Gastrocnemius medialis (tissue), 4 donors: Measurements from ENCODE around the gene RAD21L1. TPM values are rescaled to one million over a fixed set of nuclear protein-coding genes. Genes with fewer than 3 reads are reported as not detected.
A peak's percentile ranks its signal among the peaks of the same experiment; 100 is the strongest.

Experiments
- ATAC-seq, 2 donors: fragments of 150-250 bp; one replicate each; pipeline ENCODE4 v1.9.1; 2016
- DNase-seq, 2 donors: peaks; one replicate each; pipeline ENCODE4 v3.0.0-alpha.2; 2019
- H3K27ac ChIP-seq, 4 donors: fragments of 200-600 bp; sonication (generic); 1 replicate in 1 of 4; 2 replicates in 3 of 4; pipeline ENCODE4 v1.5.1; 2016 to 2018; ENCODE audit warnings: mild to moderate bottlenecking in 2 of 4, moderate library complexity in 1 of 4
- H3K27me3 ChIP-seq, 3 donors: fragments of 200-600 bp; sonication (generic) in 2 of 3; 1 replicate in 1 of 3; 2 replicates in 2 of 3; pipeline versions ENCODE4 v1.5.1 to v1.6.0; 2016 to 2019; ENCODE audit warnings: mild to moderate bottlenecking in 1 of 3, moderate library complexity in 1 of 3
- H3K36me3 ChIP-seq, 2 donors: fragments of 200-600 bp; sonication (generic) in 1 of 2; one replicate each; pipeline ENCODE4 v1.5.1; 2017 to 2018
- H3K4me1 ChIP-seq, 2 donors: fragments of 200-600 bp; sonication (generic) in 1 of 2; one replicate each; pipeline ENCODE4 v1.5.1; 2016 to 2017; ENCODE audit warnings: mild to moderate bottlenecking in 2 of 2
- H3K4me3 ChIP-seq, 4 donors: fragments of 200-600 bp; sonication (generic) in 3 of 4; 1 replicate in 1 of 4; 2 replicates in 3 of 4; pipeline ENCODE4 v1.5.1; 2016 to 2019; ENCODE audit warnings: mild to moderate bottlenecking in 2 of 4
- H3K9me3 ChIP-seq, 3 donors: fragments of 200-600 bp; sonication (generic) in 2 of 3; 1 replicate in 1 of 3; 2 replicates in 2 of 3; pipeline ENCODE4 v1.5.1; 2016 to 2019
- CTCF ChIP-seq, 5 experiments: fragments of 450-650 bp in 3 of 5; fragments of 200-600 bp in 2 of 5; sonication (generic) in 2 of 5; IDR thresholded peaks in 4 of 5; conservative IDR thresholded peaks in 1 of 5; 1 replicate in 4 of 5; 2 replicates in 1 of 5; pipeline ENCODE4 v1.5.1; 2016 to 2019; ENCODE audit warnings: antibody characterized with exemption in 5 of 5, mild to moderate bottlenecking in 3 of 5, moderate library complexity in 3 of 5
- POLR2A ChIP-seq, 2 donors: fragments of 450-650 bp; IDR thresholded peaks; one replicate each; pipeline ENCODE4 v1.6.1; 2017; ENCODE audit warnings: antibody characterized with exemption in 2 of 2, mild to moderate bottlenecking in 2 of 2, moderate library complexity in 2 of 2
- in situ Hi-C, 4 donors: fragments of 200-750 bp; cut with MboI; loops; one replicate each; pipeline versions ENCODE4 v1.15.0 to v1.8.0; 2017; ENCODE audit warnings: low sequenced_read_pairs in 4 of 4
- intact Hi-C: fragments of 100-400 bp; cut with DNase I; formaldehyde crosslinking; loops from one replicate; pipeline ENCODE4 v1.15.1; 2023; ENCODE audit warnings: low total_unique reads
- total RNA-seq, 4 donors: library from RNA; depleted of rRNA; stranded (reverse); fragments of >200 nt; gene quantifications; one replicate each; pipeline versions ENCODE4 v1.1.0 to v1.2.3, GENCODE V29; 2016

The RAD21L1 gene
- total RNA-seq, 4 donors from 2014 or later = 0.18 TPM; not detected in 3

GRCh38 chr20:1184638-1185315, 41.1 kb upstream of the RAD21L1 start, which contains the start of gene TMEM74B:
Gene TMEM74B (minus strand): TSS chr20:1184981. CDS start chr20:1183801, 1,180 bp downstream.
- H3K27ac ChIP-seq = peak within 1 kb of the TSS in 2 of 4 donors; percentile 54 to 58
- intact Hi-C loops = no loop called here

DNA sequence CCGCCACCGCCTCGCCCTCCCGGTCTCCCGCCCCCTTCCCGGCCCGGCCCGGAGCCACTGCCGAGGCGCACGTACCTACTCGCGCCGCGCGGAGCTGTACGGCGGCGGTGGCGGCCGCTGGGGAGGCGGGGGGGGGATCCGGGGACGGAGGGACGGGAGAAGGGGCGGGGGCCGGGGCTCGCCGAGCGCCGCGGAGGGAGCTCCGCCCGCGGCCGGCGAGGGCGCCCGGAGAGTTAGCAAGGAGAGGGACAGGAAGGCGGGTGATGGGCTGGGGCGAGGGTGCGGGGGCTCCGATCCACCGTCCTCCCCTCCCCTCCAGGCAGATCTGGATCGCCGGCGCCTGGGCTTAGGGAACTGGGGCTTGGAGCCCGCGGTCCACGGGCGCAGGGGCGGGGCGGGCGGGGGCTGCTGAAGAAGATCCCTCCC, 40.5 kb upstream of the RAD21L1 start:
- peak overlapping the region; percentile 50 to 58 (median 56) for H3K4me3 ChIP-seq
- peak; percentile 13 to 19 for ATAC-seq

More at GRCh38 chr20:1184638-1185315, 41.1 kb upstream of the RAD21L1 start, which contains the start of gene TMEM74B:
- in situ Hi-C loops = no loop called here
- no peaks in the 10 kb centered on the region for H3K36me3 ChIP-seq
- ATAC-seq (no peak), DNase-seq (no peak)
- H3K27me3 ChIP-seq = peaks cover 11 to 20% (median 11%) of the 10 kb centered on the region in 3 donors
- H3K9me3 ChIP-seq = no peaks in the 10 kb centered on the region
- H3K4me3 ChIP-seq = peak within 1 kb of the TSS; percentile 50 to 58 (median 56)
- TF ChIP-seq POLR2A (IDR thresholded peaks at IDR 0.05) (no peak), CTCF (IDR thresholded peaks at IDR 0.05 in 4 of 5, conservative IDR thresholded peaks at IDR 0.05 in 1 of 5) (no peak)
- H3K4me1 ChIP-seq = no peaks in the 10 kb centered on the region

DNA sequence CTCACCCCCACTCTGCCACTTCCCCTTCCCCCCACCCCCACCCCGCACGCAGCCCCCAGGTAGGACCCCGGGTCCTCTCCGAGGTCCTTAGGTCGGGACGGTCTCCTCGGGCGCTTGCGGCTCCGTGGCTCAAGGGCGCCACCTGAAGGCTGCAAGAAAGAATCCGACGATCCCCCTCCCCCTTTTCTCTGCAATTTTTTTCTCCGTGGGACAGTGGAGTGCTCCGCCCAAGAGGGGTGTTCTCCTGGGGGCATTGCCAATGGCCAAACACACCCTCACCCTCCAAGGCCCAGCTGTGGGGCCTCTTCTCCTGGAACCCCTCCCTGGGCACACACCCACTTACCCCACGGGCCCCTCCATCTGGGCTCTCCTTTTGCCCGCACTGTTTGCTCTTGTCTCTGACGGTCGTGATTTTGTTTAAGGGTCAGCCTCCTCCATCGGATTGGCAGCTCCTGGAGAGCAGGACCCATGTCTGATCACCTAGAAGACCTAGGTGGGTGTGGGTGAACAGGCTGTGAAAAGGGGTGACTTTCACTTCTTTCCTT, 40.0 kb upstream of the RAD21L1 start:
- intact Hi-C loops (no loop called here), in situ Hi-C loops (no loop called here)
- no peaks in the 10 kb centered on the region for H3K4me1 ChIP-seq
- H3K9me3 ChIP-seq = no peaks in the 10 kb centered on the region
- TF ChIP-seq POLR2A (IDR thresholded peaks at IDR 0.05) = no peak
- peak in 4 of 5 experiments; percentile 15 to 56 (median 40) for TF ChIP-seq CTCF (IDR thresholded peaks at IDR 0.05 in 4 of 5, conservative IDR thresholded peaks at IDR 0.05 in 1 of 5)
- DNase-seq (no peak), ATAC-seq (no peak)
- peaks cover 11 to 20% (median 11%) of the 10 kb centered on the region in 3 donors for H3K27me3 ChIP-seq
- H3K36me3 ChIP-seq = no peaks in the 10 kb centered on the region
- H3K27ac ChIP-seq = peak overlapping the region in 2 of 4 donors; percentile 54 to 58
- H3K4me3 ChIP-seq = peak overlapping the region; percentile 50 to 58 (median 56)

More for the DNA sequence above, 40.5 kb upstream of the RAD21L1 start:
- no peak for DNase-seq
- Histone ChIP-seq H3K4me1 (no peaks in the 10 kb centered on the region), H3K9me3 (no peaks in the 10 kb centered on the region), H3K36me3 (no peaks in the 10 kb centered on the region), H3K27me3 (peaks cover 11 to 20% (median 11%) of the 10 kb centered on the region in 3 donors), H3K27ac (peak overlapping the region in 2 of 4 donors; percentile 53 to 58)
- TF ChIP-seq CTCF (IDR thresholded peaks at IDR 0.05 in 4 of 5, conservative IDR thresholded peaks at IDR 0.05 in 1 of 5) (no peak), POLR2A (IDR thresholded peaks at IDR 0.05) (no peak)
- in situ Hi-C loops (no loop called here), intact Hi-C loops (no loop called here)

DNA sequence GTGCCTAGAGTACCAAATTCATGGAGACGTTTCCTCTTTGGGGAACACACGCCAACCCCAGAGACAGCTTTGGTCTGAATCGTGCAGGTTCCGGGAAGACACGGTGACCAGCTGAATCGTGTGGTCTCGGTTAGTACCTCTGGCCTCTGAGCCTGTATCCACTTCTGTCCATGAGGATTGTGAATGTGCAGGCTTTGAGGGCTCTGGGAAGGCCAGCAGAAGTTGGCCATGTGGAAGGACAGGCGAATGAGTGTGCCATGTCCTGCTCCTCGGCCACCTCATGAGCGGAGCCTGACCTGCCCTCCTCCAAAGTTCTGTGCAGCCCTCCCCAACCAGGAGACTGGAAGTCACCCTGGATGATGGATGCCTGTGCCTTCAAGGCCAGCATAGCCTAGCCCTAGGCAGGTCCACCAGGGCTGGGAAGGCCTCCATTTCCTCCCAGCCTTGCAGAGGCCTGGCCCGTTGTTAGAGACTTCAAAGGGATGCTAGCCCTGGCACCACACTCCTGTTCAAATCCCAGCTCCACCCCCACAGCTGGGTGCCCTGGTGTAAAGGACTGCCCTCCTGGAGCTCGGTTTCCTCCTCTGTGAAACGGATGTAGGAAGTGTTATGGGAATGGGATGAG, 39.4 kb upstream of the RAD21L1 start:
- in situ Hi-C loops = no loop called here
- ATAC-seq = peak in 1 of 2 donors; percentile 20
- Histone ChIP-seq H3K4me1 (no peaks in the 10 kb centered on the region), H3K27me3 (peaks cover 11 to 20% (median 11%) of the 10 kb centered on the region in 3 donors), H3K9me3 (no peaks in the 10 kb centered on the region), H3K27ac (peak overlapping the region in 3 of 4 donors; percentile 51 to 58 (median 54)), H3K36me3 (no peaks in the 10 kb centered on the region), H3K4me3 (no peak overlapping the region)
- TF ChIP-seq POLR2A (IDR thresholded peaks at IDR 0.05) = no peak
- TF ChIP-seq CTCF (IDR thresholded peaks at IDR 0.05 in 4 of 5, conservative IDR thresholded peaks at IDR 0.05 in 1 of 5) = no peak
- intact Hi-C loops = no loop called here
- no peak for DNase-seq
